GM12874 (cell line): ENCODE measurements around the gene CCNH.

Source experiments
- CTCF ChIP-seq: IDR thresholded peaks from 2 replicates; pipeline ENCODE4 v1.5.1; 2011; ENCODE audit warnings: low read depth, mild to moderate bottlenecking, control low read depth, low read length, moderate library complexity; ENCODE audit not compliant: insufficient read depth

The CCNH gene

GRCh38 chr5:87435144-87435694 is 22.5 kb upstream of the CCNH start:
- no peak for TF ChIP-seq CTCF

GRCh38 chr5:87434461-87434860 is 21.7 kb upstream of the CCNH start:
- TF ChIP-seq CTCF = no peak

GRCh38 chr5:87433945-87434344 is 21.2 kb upstream of the CCNH start:
- TF ChIP-seq CTCF = no peak

GRCh38 chr5:87432460-87432859 is 19.7 kb upstream of the CCNH start:
- TF ChIP-seq CTCF = no peak

- no peak for TF ChIP-seq CTCF
These were observed 18.2 kb upstream of the CCNH start for GRCh38 chr5:87430863-87431457.

- TF ChIP-seq CTCF = no peak
These were observed 11.0 kb upstream of the CCNH start for GRCh38 chr5:87423755-87424154.

GRCh38 chr5:87421307-87421706 is 8.6 kb upstream of the CCNH start:
- TF ChIP-seq CTCF = no peak
